Pulmonary artery endothelial cell (primary cell): ENCODE data around the gene TFDP3. TPM values are rescaled to one million over a fixed set of nuclear protein-coding genes. Genes with fewer than 3 reads are reported as not detected.

Experiments
- DNase-seq: peaks from one replicate; pipeline ENCODE4 v3.0.0-alpha.2; 2011; ENCODE audit warnings: low read depth, low spot score
- total RNA-seq: library from RNA; depleted of rRNA; stranded (reverse); fragments of >200 nt; gene quantifications from 2 replicates; pipeline ENCODE4 v1.2.3, GENCODE V29; 2014

Gene TFDP3
- total RNA-seq, result not detected in 2 replicates

- no peak for DNase-seq
These were observed at the start of gene TFDP3 for GRCh38 chrX:133218329-133218728. TSS of gene TFDP3 (minus strand) at chrX:133218354. CDS start at chrX:133218259, 95 bp downstream.

GRCh38 chrX:133267621-133268020 is 49.5 kb upstream of the TFDP3 start:
- DNase-seq, result no peak

- DNase-seq, result no peak
These were observed 47.2 kb upstream of the TFDP3 start for GRCh38 chrX:133265331-133265730.

GRCh38 chrX:133258481-133258880 is 40.3 kb upstream of the TFDP3 start:
- no peak for DNase-seq

- DNase-seq, result no peak
These were observed 36.5 kb upstream of the TFDP3 start for GRCh38 chrX:133254666-133255065.

- DNase-seq, result no peak
These were observed 33.0 kb upstream of the TFDP3 start for GRCh38 chrX:133251204-133251603.

GRCh38 chrX:133250184-133251100 is 32.3 kb upstream of the TFDP3 start:
- DNase-seq, result no peak

- no peak for DNase-seq
These were observed 31.3 kb upstream of the TFDP3 start for GRCh38 chrX:133249266-133250058.

GRCh38 chrX:133248177-133248576 is 30.0 kb upstream of the TFDP3 start:
- no peak for DNase-seq

- DNase-seq, result no peak
These were observed 28.8 kb upstream of the TFDP3 start for GRCh38 chrX:133246921-133247320.

- DNase-seq, result no peak
These were observed 17.7 kb upstream of the TFDP3 start for GRCh38 chrX:133235830-133236229.

- no peak for DNase-seq
These were observed 14.2 kb upstream of the TFDP3 start for GRCh38 chrX:133232331-133232730.

- no peak for DNase-seq
These were observed 11.2 kb upstream of the TFDP3 start for GRCh38 chrX:133229361-133229760.

- no peak for DNase-seq
These were observed 2.4 kb downstream of the TFDP3 start for GRCh38 chrX:133215747-133216146.

GRCh38 chrX:133215017-133215416 is 3.1 kb downstream of the TFDP3 start:
- DNase-seq, result no peak

GRCh38 chrX:133214301-133214700 is 3.9 kb downstream of the TFDP3 start:
- DNase-seq, result no peak

GRCh38 chrX:133213117-133213516 is 5.0 kb downstream of the TFDP3 start:
- DNase-seq, result no peak

- no peak for DNase-seq
These were observed 10.4 kb downstream of the TFDP3 start for GRCh38 chrX:133207751-133208150.

GRCh38 chrX:133191739-133192039 is 26.5 kb downstream of the TFDP3 start:
- DNase-seq, result no peak

GRCh38 chrX:133190877-133191738 is 27.0 kb downstream of the TFDP3 start:
- no peak for DNase-seq

GRCh38 chrX:133189195-133189594 is 29.0 kb downstream of the TFDP3 start:
- no peak for DNase-seq

- DNase-seq, result no peak
These were observed 29.5 kb downstream of the TFDP3 start for GRCh38 chrX:133188631-133189030.
